ENCODE results near the gene DHRS9.

GRCh38 chr2:169141713-169142352, 72.5 kb downstream of the DHRS9 start:
- TF ChIP-seq EP300 (IDR thresholded peaks at IDR 0.05) (no peak), POLR2A (IDR thresholded peaks at IDR 0.05) (no peak), POLR2AphosphoS5 (IDR thresholded peaks at IDR 0.05) (no peak), CTCF (IDR thresholded peaks at IDR 0.05) (peak; percentile 26 to 63 (median 47))
